ENCODE data around the gene RPS23. TPM values are rescaled to one million over a fixed set of nuclear protein-coding genes. Genes with fewer than 3 reads are reported as not detected.

The RPS23 gene

GRCh38 chr5:82225525-82226172 is 52.5 kb downstream of the RPS23 start:
- no peak overlapping the region for H3K9ac ChIP-seq (ENCODE audit: low read depth, low read length)
- H3K4me3 ChIP-seq (ENCODE audit: low read length), result no peak overlapping the region
- no peaks in the 10 kb centered on the region for H3K27me3 ChIP-seq (ENCODE audit: control insufficient read depth, insufficient read depth, low read length)
- H3K4me2 ChIP-seq (ENCODE audit: low read length), result no peak overlapping the region
- no peaks in the 10 kb centered on the region for H3K4me1 ChIP-seq (ENCODE audit: control insufficient read depth, insufficient read depth, low read length)
- H3K9me3 ChIP-seq (replicated peaks; ENCODE audit: low read length), result no peaks in the 10 kb centered on the region
- H3K36me3 ChIP-seq (ENCODE audit: insufficient read depth, low read length), result no peaks in the 10 kb centered on the region

Small RNAs within 50 kb of the gene (small RNA-seq; reads per million reads assigned to genes)
- gene AC010598.1, result not detected

Data from skeletal muscle satellite cell (primary cell).